HCT116 (cell line): ENCODE measurements around the gene ATP1A2. TPM values are rescaled to one million over a fixed set of nuclear protein-coding genes. Genes with fewer than 3 reads are reported as not detected.

Source experiments
- ATAC-seq: fragments of 200-7000 bp; cut with Tn5 transposase; 2 replicates; pipeline ENCODE4 v1.9.1; 2020; ENCODE audit warnings: mild to moderate bottlenecking, moderate library complexity
- BruUV-seq: library from RNA; stranded (reverse); fragments of 400-500 nt; replicated peaks from 2 replicates; lab custom pipeline; 2021; lab: Mats Ljungman, UMichigan
- CTCF ChIA-PET: fragments of 300-600 bp; sonication (Branson Sonifier 250); formaldehyde crosslinking; loops from one replicate; lab custom pipeline; 2021; ENCODE audit warnings: antibody characterized with exemption; lab: Charles Lee
- POLR2A ChIA-PET: fragments of 300-600, 350-600 bp; sonication (Branson Sonifier 250); formaldehyde crosslinking; loops from one replicate; lab custom pipeline; 2021; ENCODE audit warnings: antibody characterized with exemption; lab: Charles Lee
- RAD21 ChIA-PET, 2 experiments: fragments of 300-600 bp; sonication (Branson Sonifier 250); formaldehyde crosslinking; loops; one replicate each; lab custom pipeline; 2023; ENCODE audit warnings: low total read pairs in 2 of 2; ENCODE audit not compliant: uncharacterized antibody in 2 of 2, unreplicated experiment in 2 of 2, low non-redundant PET in 1 of 2; lab: Charles Lee
- DNase-seq: peaks from one replicate; pipeline ENCODE4 v3.0.0-alpha.2; 2010; ENCODE audit warnings: low read depth, low spot score
- H2AFZ ChIP-seq: fragments of 200-600 bp; shearing (Covaris generic), sonication (generic); 2 replicates; pipeline ENCODE4 v1.6.1; 2017; ENCODE audit warnings: low read depth, mixed run types, mixed read lengths, antibody characterized with exemption, low read length; ENCODE audit not compliant: poor library complexity, severe bottlenecking
- H3K27ac ChIP-seq: 2 replicates; pipeline ENCODE4 v1.5.1; 2012; ENCODE audit warnings: low read depth, low read length
- H3K27me3 ChIP-seq: fragments of 200-600 bp; sonication (generic); 2 replicates; pipeline ENCODE4 v1.6.1; 2016; ENCODE audit warnings: mixed run types, low read length, mixed read lengths; ENCODE audit not compliant: insufficient read depth
- H3K36me3 ChIP-seq, 2 experiments: fragments of 200-500 bp in 1 of 2; fragments of 200-600 bp in 1 of 2; sonication (Bioruptor generic) in 1 of 2; sonication (generic) in 1 of 2; 2 replicates each; pipeline versions ENCODE4 v1.5.1 to v1.6.1; 2014 to 2016; ENCODE audit warnings: low read length in 2 of 2, inconsistent platforms in 1 of 2, mixed read lengths in 1 of 2, mixed run types in 1 of 2; ENCODE audit not compliant: insufficient read depth in 2 of 2, control insufficient read depth in 1 of 2
- H3K4me1 ChIP-seq, 2 experiments: fragments of 200-600 bp in 1 of 2; sonication (generic) in 1 of 2; 2 replicates each; pipeline versions ENCODE4 v1.5.1 to v1.6.1; 2012 to 2017; ENCODE audit warnings: low read length in 2 of 2, inconsistent platforms in 1 of 2, mild to moderate bottlenecking in 1 of 2, mixed read lengths in 1 of 2, mixed run types in 1 of 2, moderate library complexity in 1 of 2; ENCODE audit not compliant: insufficient read depth in 2 of 2, control insufficient read depth in 1 of 2
- H3K4me2 ChIP-seq: fragments of 200-600 bp; sonication (generic); 2 replicates; pipeline ENCODE4 v1.6.1; 2017; ENCODE audit warnings: mixed run types, low read length, mixed read lengths
- H3K4me3 ChIP-seq, 2 experiments: fragments of 200-600 bp in 1 of 2; sonication (generic) in 1 of 2; replicated peaks in 1 of 2; 2 replicates each; pipeline ENCODE4 v1.5.1; 2011 to 2016; ENCODE audit warnings: low read length in 2 of 2, control low read depth in 1 of 2, low read depth in 1 of 2, mild to moderate bottlenecking in 1 of 2, mixed read lengths in 1 of 2, mixed run types in 1 of 2
- H3K79me2 ChIP-seq: fragments of 200-600 bp; sonication (generic); 2 replicates; pipeline ENCODE4 v1.6.1; 2017; ENCODE audit warnings: mild to moderate bottlenecking, mixed run types, low read length, moderate library complexity, mixed read lengths; ENCODE audit not compliant: insufficient read depth
- H3K9ac ChIP-seq: fragments of 200-600 bp; sonication (generic); 2 replicates; pipeline ENCODE4 v1.6.1; 2016; ENCODE audit warnings: low read length, mixed read lengths
- H3K9me2 ChIP-seq: fragments of 200-600 bp; sonication (generic), shearing (Covaris generic); 2 replicates; pipeline ENCODE4 v1.6.1; 2017; ENCODE audit warnings: mixed run types, mild to moderate bottlenecking, moderate library complexity; ENCODE audit not compliant: insufficient read depth
- H3K9me3 ChIP-seq, 2 experiments: fragments of 200-500 bp in 1 of 2; fragments of 200-600 bp in 1 of 2; sonication (Bioruptor generic) in 1 of 2; sonication (generic) in 1 of 2; 2 replicates each; pipeline ENCODE4 v1.6.1; 2014 to 2017; ENCODE audit warnings: low read length in 2 of 2, mixed read lengths in 2 of 2, inconsistent platforms in 1 of 2, low read depth in 1 of 2, mild to moderate bottlenecking in 1 of 2, mixed run types in 1 of 2, moderate library complexity in 1 of 2; ENCODE audit not compliant: control insufficient read depth in 1 of 2, insufficient read depth in 1 of 2
- H4K20me1 ChIP-seq: fragments of 200-600 bp; sonication (generic), shearing (Covaris generic); 2 replicates; pipeline ENCODE4 v1.6.1; 2017; ENCODE audit warnings: mixed run types, mild to moderate bottlenecking, moderate library complexity; ENCODE audit not compliant: insufficient read depth
- CBX3 ChIP-seq: IDR thresholded peaks from 2 replicates; pipeline ENCODE4 v1.6.1; 2012; ENCODE audit warnings: low read depth
- EGR1 ChIP-seq: IDR thresholded peaks from 2 replicates; pipeline ENCODE4 v1.6.1; 2012; ENCODE audit warnings: low read depth
- EZH2 ChIP-seq: fragments of 200-600 bp; sonication (generic); IDR thresholded peaks from 2 replicates; pipeline ENCODE4 v1.6.1; 2017; ENCODE audit warnings: antibody characterized with exemption, mixed run types
- EZH2phosphoT487 ChIP-seq: fragments of 200-600 bp; IDR thresholded peaks from 2 replicates; pipeline ENCODE4 v1.6.1; 2018; ENCODE audit warnings: antibody characterized with exemption, borderline replicate concordance
- JUND ChIP-seq: IDR thresholded peaks from 2 replicates; pipeline ENCODE4 v1.6.1; 2012
- MAX ChIP-seq: IDR thresholded peaks from 2 replicates; pipeline ENCODE4 v1.6.1; 2012
- POLR2A ChIP-seq: IDR thresholded peaks from 2 replicates; pipeline ENCODE4 v1.7.0; 2011; ENCODE audit warnings: borderline replicate concordance; ENCODE audit not compliant: insufficient read depth, insufficient read length; ENCODE audit errors: extremely low read depth
- RAD21 ChIP-seq: IDR thresholded peaks from 2 replicates; pipeline ENCODE4 v1.6.1; 2012; ENCODE audit warnings: low read depth, mild to moderate bottlenecking
- REST ChIP-seq: IDR thresholded peaks from 2 replicates; pipeline ENCODE4 v1.6.1; 2012; ENCODE audit warnings: low read depth
- SIN3A ChIP-seq: IDR thresholded peaks from 2 replicates; pipeline ENCODE4 v1.6.1; 2012; ENCODE audit warnings: low read depth
- SRF ChIP-seq: IDR thresholded peaks from 2 replicates; pipeline ENCODE4 v1.6.1; 2012; ENCODE audit warnings: low read depth
- TCF7L2 ChIP-seq: IDR thresholded peaks from 2 replicates; pipeline ENCODE4 v1.7.0; 2011; ENCODE audit warnings: borderline replicate concordance, inconsistent platforms; ENCODE audit not compliant: insufficient read depth, insufficient read length; ENCODE audit errors: extremely low read depth
- YY1 ChIP-seq: IDR thresholded peaks from 2 replicates; pipeline ENCODE4 v1.6.1; 2011; ENCODE audit warnings: low read length, low read depth, moderate library complexity, mild to moderate bottlenecking; ENCODE audit not compliant: insufficient replicate concordance; ENCODE audit errors: extremely low read depth
- ZFX ChIP-seq: fragments of 450-650 bp; IDR thresholded peaks from 2 replicates; pipeline ENCODE4 v1.6.1; 2017
- ZNF274 ChIP-seq: fragments of 200-500 bp; sonication (Bioruptor generic); IDR thresholded peaks from 2 replicates; pipeline ENCODE4 v1.6.1; 2014; ENCODE audit warnings: mild to moderate bottlenecking, low read depth, low read length, inconsistent platforms
- intact Hi-C: fragments of 100-400 bp; cut with micrococcal nuclease; formaldehyde crosslinking; loops from 2 replicates; pipeline ENCODE4 v1.10.0; 2022
- total RNA-seq: library from RNA; stranded (reverse); gene quantifications from one replicate; pipeline ENCODE4 v1.2.1, GENCODE V29; 2021; ENCODE audit not compliant: unreplicated experiment
- TF ChIP-seq, protein P1 (sequence below): IDR thresholded peaks from 2 replicates; pipeline ENCODE4 v1.6.1; 2011; ENCODE audit warnings: mild to moderate bottlenecking, low read length, moderate library complexity; ENCODE audit not compliant: insufficient replicate concordance; ENCODE audit errors: extremely low read depth
- TF ChIP-seq, protein P2 (sequence below), 3 experiments: fragments of 200-600 bp in 1 of 3; sonication (generic) in 1 of 3; IDR thresholded peaks in 2 of 3; conservative IDR thresholded peaks in 1 of 3; 2 replicates each; pipeline ENCODE4 v1.5.1; 2012 to 2017; ENCODE audit warnings: low read depth in 2 of 3, low read length in 2 of 3, antibody characterized with exemption in 1 of 3, borderline replicate concordance in 1 of 3, control low read depth in 1 of 3, mild to moderate bottlenecking in 1 of 3, mixed read lengths in 1 of 3, mixed run types in 1 of 3, moderate library complexity in 1 of 3; ENCODE audit not compliant: insufficient read depth in 1 of 3

Gene ATP1A2
- total RNA-seq, 1 experiment from 2014 or later: not detected

DNA sequence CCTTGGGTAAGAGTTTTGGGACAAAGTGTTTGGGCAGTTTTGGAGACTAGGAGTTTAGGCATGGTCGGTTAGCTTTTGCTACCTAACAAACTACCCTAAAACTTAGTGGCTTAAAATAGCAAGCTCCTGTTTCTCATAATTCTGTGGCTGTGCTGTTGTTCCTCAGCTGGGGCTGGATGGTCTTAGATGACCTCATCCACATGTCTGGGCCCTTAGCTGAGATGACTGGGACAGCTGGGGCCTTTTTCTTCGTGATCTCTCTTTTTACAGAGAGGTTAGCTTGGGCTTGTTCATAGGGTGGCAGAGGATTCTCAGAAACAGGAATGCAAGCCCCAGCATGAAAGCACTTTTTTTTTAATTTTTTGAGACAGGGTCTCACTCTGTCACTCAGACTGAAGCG, 42.5 kb downstream of the ATP1A2 start (continued):
- TF ChIP-seq REST (no peak), POLR2A (no peak)

DNA sequence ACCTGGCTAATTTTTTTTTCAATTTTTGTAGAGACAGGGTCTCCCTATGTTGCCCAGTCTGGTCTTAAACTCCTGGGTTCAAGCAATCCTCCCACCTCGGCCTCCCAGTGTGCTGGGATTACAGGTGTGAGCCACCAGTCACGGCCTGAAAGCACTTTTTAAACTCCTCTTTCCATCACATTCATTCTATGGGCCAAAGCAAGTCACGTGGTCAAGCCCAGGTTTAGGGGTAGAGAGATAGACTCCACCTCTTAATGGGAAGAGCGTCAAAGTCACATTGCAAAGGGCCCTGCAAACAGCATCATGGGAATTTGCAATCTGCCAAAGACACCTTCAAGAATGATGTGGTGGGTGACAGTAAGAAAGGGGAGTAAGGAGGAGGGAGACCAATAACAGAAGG, 43.0 kb downstream of the ATP1A2 start:
- intact Hi-C loops: no loop called here
- Histone ChIP-seq H3K4me3 (no peak overlapping the region), H3K4me1 (no peaks in the 10 kb centered on the region), H3K79me2 (no peaks in the 10 kb centered on the region), H3K4me2 (no peak overlapping the region), H3K36me3 (no peaks in the 10 kb centered on the region), H3K9me3 (no peaks in the 10 kb centered on the region), H4K20me1 (no peaks in the 10 kb centered on the region), H2AFZ (no peak overlapping the region), H3K27ac (no peak overlapping the region), H3K27me3 (no peaks in the 10 kb centered on the region), H3K9ac (no peak overlapping the region), H3K9me2 (no peaks in the 10 kb centered on the region)
- TF ChIP-seq RAD21: no peak
- no peak for TF ChIP-seq ZNF274
- no peak for TF ChIP-seq EZH2phosphoT487
- no peak for TF ChIP-seq ZFX
- no peak for TF ChIP-seq JUND
- TF ChIP-seq TCF7L2: no peak
- no peak for TF ChIP-seq MAX
- TF ChIP-seq EZH2: no peak
- no peak for TF ChIP-seq POLR2A
- no peak for TF ChIP-seq EGR1
- TF ChIP-seq CBX3: no peak
- no peak for TF ChIP-seq SRF
- TF ChIP-seq YY1: no peak
- TF ChIP-seq, protein P1, sequence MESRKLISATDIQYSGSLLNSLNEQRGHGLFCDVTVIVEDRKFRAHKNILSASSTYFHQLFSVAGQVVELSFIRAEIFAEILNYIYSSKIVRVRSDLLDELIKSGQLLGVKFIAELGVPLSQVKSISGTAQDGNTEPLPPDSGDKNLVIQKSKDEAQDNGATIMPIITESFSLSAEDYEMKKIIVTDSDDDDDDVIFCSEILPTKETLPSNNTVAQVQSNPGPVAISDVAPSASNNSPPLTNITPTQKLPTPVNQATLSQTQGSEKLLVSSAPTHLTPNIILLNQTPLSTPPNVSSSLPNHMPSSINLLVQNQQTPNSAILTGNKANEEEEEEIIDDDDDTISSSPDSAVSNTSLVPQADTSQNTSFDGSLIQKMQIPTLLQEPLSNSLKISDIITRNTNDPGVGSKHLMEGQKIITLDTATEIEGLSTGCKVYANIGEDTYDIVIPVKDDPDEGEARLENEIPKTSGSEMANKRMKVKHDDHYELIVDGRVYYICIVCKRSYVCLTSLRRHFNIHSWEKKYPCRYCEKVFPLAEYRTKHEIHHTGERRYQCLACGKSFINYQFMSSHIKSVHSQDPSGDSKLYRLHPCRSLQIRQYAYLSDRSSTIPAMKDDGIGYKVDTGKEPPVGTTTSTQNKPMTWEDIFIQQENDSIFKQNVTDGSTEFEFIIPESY: no peak
- TF ChIP-seq, protein P2, sequence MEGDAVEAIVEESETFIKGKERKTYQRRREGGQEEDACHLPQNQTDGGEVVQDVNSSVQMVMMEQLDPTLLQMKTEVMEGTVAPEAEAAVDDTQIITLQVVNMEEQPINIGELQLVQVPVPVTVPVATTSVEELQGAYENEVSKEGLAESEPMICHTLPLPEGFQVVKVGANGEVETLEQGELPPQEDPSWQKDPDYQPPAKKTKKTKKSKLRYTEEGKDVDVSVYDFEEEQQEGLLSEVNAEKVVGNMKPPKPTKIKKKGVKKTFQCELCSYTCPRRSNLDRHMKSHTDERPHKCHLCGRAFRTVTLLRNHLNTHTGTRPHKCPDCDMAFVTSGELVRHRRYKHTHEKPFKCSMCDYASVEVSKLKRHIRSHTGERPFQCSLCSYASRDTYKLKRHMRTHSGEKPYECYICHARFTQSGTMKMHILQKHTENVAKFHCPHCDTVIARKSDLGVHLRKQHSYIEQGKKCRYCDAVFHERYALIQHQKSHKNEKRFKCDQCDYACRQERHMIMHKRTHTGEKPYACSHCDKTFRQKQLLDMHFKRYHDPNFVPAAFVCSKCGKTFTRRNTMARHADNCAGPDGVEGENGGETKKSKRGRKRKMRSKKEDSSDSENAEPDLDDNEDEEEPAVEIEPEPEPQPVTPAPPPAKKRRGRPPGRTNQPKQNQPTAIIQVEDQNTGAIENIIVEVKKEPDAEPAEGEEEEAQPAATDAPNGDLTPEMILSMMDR (IDR thresholded peaks at IDR 0.05 in 2 of 3, conservative IDR thresholded peaks at IDR 0.05 in 1 of 3; ENCODE audit: borderline replicate concordance in 1 of 3, insufficient read depth in 1 of 3, low read depth in 2 of 3, low read length in 2 of 3): no peak
- no peak for TF ChIP-seq SIN3A
- CTCF ChIA-PET: interaction anchor here (1.4 kb wide), 1 partner anchor 35 kb away, joined by 3 read pairs; no protein-coding TSS in a partner anchor
- DNase-seq (no peak), ATAC-seq (no peak)
- RAD21 ChIA-PET: no interaction called here
- BruUV-seq: no TSS peak
- POLR2A ChIA-PET: no interaction called here
